Activated B cell treated with CpG ODN at 0.5 μM for 24 hours (primary cell): Measurements from ENCODE around the gene THAP7. TPM values are rescaled to one million over a fixed set of nuclear protein-coding genes. Genes with fewer than 3 reads are reported as not detected.

Experiments used
- ATAC-seq: fragments of 200-7000 bp; cut with Tn5 transposase; one replicate; pipeline ENCODE4 v1.10.0; 2021; ENCODE audit warnings: low read depth, mild to moderate bottlenecking, moderate library complexity
- CTCF ChIA-PET: fragments of 350-600 bp; sonication (Branson Sonifier 250); formaldehyde crosslinking; loops from one replicate; lab custom pipeline; 2021; ENCODE audit warnings: antibody characterized with exemption; lab: Charles Lee
- POLR2A ChIA-PET: fragments of 350-600 bp; sonication (Branson Sonifier 250); formaldehyde crosslinking; loops from one replicate; lab custom pipeline; 2021; ENCODE audit warnings: antibody characterized with exemption; lab: Charles Lee
- DNase-seq: peaks from one replicate; pipeline ENCODE4 v3.0.0; 2022
- H3K27ac Mint-ChIP-seq: one replicate; pipeline ENCODE4 v1.8.0; 2020; ENCODE audit warnings: mixed read lengths
- H3K27me3 Mint-ChIP-seq: one replicate; pipeline ENCODE4 v1.8.0; 2021; ENCODE audit warnings: mixed read lengths
- H3K36me3 Mint-ChIP-seq: one replicate; pipeline ENCODE4 v1.8.0; 2021; ENCODE audit warnings: low read depth, mixed read lengths
- H3K4me1 Mint-ChIP-seq: one replicate; pipeline ENCODE4 v1.8.0; 2021; ENCODE audit warnings: mixed read lengths
- H3K4me3 Mint-ChIP-seq: one replicate; pipeline ENCODE4 v1.8.0; 2020; ENCODE audit warnings: mild to moderate bottlenecking, mixed read lengths
- H3K9me3 Mint-ChIP-seq: one replicate; pipeline ENCODE4 v1.8.0; 2020; ENCODE audit warnings: mixed read lengths
- CTCF ChIP-seq: fragments of 200-600 bp; IDR thresholded peaks from one replicate; pipeline ENCODE4 v1.8.0; 2022; ENCODE audit warnings: antibody characterized with exemption, mild to moderate bottlenecking
- intact Hi-C: fragments of 100-400 bp; cut with micrococcal nuclease; formaldehyde crosslinking; loops from one replicate; pipeline ENCODE4 v1.15.1; 2024
- total RNA-seq: library from RNA; stranded (reverse); gene quantifications from 2 replicates; pipeline ENCODE4 v1.2.3, GENCODE V29; 2022

The THAP7 gene
- total RNA-seq, 1 donor from 2014 or later = 27.1 TPM

DNA sequence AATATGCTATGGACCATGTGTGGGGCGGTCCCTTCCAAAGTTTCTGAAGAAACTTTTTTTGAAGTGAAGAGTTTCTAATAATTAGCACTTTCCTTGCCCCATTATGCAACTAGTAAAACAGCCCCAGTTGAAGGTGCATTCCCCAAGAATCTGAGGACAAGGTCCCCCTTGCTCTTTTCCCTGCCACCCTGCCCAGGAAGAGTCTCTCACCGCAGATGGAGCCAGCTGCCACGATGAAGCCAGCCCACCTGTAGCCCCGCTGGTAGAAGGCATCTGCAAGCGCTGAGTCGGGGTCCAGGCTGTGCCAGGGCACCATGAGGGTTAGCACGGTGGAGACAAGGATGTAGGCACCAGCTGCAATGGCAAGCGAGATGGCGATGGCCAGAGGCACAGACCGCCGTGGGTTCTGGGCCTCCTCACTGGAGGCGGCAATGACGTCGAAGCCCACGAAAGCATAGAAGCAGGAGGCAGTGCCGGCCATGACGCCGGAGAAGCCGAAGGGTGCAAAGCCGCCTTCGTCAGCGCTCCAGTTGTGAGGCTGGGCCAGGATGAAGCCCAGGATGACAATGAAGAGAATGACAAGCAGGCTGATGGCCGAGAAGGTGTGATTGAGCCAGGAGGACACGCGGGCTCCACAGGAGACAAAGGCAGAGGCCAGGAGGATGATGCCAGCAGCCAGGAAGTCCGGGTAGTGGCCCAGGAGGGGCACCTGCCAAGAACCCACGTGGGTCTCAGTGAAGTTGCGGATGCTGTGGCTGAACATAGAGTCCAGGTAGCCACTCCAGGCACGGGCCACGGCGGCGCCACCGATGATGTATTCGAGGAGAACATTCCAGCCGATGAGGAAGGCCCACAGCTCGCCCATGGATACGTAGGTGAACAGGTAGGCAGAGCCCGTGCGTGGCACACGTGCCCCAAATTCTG lies 29.0 kb upstream of the THAP7 start:
- ChIA-PET CTCF (no interaction called here), POLR2A (no interaction called here)
- no peak overlapping the region for H3K4me3 Mint-ChIP-seq

GRCh38 chr22:21030032-21030431 lies 28.1 kb upstream of the THAP7 start:
- Mint-ChIP-seq H3K4me3 (no peak overlapping the region), H3K27ac (no peak overlapping the region), H3K27me3 (peaks cover 27% of the 10 kb centered on the region), H3K4me1 (peaks cover 3% of the 10 kb centered on the region), H3K36me3 (no peaks in the 10 kb centered on the region), H3K9me3 (no peaks in the 10 kb centered on the region)
- ATAC-seq (no peak), DNase-seq (no peak)
- POLR2A ChIA-PET = no interaction called here
- CTCF ChIA-PET = no interaction called here
- no peak for TF ChIP-seq CTCF
- intact Hi-C loops = no loop called here

More for the DNA sequence above, 29.0 kb upstream of the THAP7 start:
- no peaks in the 10 kb centered on the region for H3K9me3 Mint-ChIP-seq
- intact Hi-C loops = no loop called here
- TF ChIP-seq CTCF = no peak
- ATAC-seq (no peak), DNase-seq (no peak)
- H3K27ac Mint-ChIP-seq = no peak overlapping the region
- no peaks in the 10 kb centered on the region for H3K4me1 Mint-ChIP-seq
- H3K27me3 Mint-ChIP-seq = peaks cover 27% of the 10 kb centered on the region
- no peaks in the 10 kb centered on the region for H3K36me3 Mint-ChIP-seq

- peaks cover 3% of the 10 kb centered on the region for H3K4me1 Mint-ChIP-seq
- no peak for ATAC-seq
- DNase-seq = no peak
- CTCF ChIA-PET = no interaction called here
- intact Hi-C loops = no loop called here
- H3K4me3 Mint-ChIP-seq = no peak overlapping the region
- no peak for TF ChIP-seq CTCF
- no peaks in the 10 kb centered on the region for H3K36me3 Mint-ChIP-seq
- H3K27ac Mint-ChIP-seq = no peak overlapping the region
- H3K9me3 Mint-ChIP-seq = no peaks in the 10 kb centered on the region
- POLR2A ChIA-PET = no interaction called here
- peaks cover 25% of the 10 kb centered on the region for H3K27me3 Mint-ChIP-seq
These were observed 27.6 kb upstream of the THAP7 start for GRCh38 chr22:21029486-21030025.

DNA sequence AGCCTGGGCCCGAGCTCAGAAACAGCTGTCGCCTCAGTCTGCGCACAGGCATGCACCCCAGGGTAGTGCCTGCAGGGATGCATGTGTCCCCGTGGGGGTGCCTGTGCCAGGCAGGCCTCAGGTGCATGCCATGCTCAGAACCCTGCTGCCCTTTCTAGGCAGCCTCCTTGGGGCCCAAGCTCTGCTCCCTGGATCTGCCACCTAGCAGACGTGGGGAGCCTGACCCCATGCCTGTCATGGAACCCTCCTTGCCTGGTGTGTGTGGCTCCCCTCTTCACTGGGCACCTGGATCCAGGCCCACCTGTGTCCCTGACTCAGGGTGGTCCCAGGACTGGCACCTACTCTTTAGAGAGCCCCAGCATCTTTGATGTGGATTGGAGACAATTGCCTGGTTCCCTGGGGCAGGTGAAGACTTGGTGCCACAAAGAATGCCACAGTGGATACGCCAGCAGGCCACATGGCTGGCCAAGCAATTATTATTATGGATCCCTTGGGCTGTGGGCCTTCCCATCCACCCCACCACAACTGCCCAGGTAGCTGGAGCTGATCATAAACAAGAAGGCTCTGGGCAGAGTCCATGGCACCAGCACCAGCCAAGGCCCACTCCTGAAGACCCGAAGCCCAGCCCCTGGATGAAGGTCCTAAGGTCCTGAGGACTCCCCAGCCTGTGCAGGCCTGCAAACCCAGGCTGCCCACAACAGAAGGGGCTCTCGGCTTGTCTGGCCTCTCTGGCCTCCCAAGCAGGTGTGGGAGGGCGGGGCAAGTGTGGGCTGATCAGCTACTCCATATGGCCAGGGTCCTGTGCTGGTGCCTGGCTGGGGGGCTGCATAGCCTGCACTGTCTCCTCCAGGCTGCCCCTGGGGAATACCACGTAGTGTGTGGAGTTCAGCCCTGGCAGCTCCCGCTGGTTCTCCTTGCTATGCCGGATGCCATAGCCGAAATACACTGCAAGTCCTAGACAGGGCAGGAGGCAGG lies 26.6 kb upstream of the THAP7 start:
- peaks cover 3% of the 10 kb centered on the region for H3K4me1 Mint-ChIP-seq
- intact Hi-C loops = no loop called here
- DNase-seq (no peak), ATAC-seq (no peak)
- no peak for TF ChIP-seq CTCF
- no peaks in the 10 kb centered on the region for H3K36me3 Mint-ChIP-seq
- no peaks in the 10 kb centered on the region for H3K9me3 Mint-ChIP-seq
- no peak overlapping the region for H3K4me3 Mint-ChIP-seq
- ChIA-PET POLR2A (interaction anchor here (0.6 kb wide), 1 partner anchor 47 kb away, joined by 3 read pairs; the partner anchor contains the start of gene LZTR1), CTCF (no interaction called here)
- no peak overlapping the region for H3K27ac Mint-ChIP-seq
- H3K27me3 Mint-ChIP-seq = peaks cover 23% of the 10 kb centered on the region
